ENCODE results near the gene OR6C74.

DNA sequence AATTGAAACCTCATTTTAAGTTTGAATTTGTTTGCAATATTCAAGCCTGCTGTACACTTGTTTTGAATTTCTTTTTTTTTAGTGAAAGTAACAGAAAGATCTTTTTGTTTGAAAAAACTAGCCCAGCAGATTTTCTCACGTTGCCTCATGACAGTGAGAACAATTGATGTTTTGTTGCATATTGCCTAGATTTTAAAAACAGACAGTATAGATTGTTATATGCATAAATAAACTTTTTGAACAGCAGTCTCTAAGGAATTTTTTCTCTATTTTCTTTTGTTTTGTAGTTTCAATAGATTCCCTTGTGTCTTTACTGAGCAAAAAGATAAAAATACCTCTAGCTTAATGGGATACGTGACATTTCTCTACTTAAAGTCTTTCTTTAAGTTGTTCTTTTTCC is 36.6 kb downstream of the OR6C74 start:
- TF ChIP-seq POLR2A (IDR thresholded peaks at IDR 0.05; ENCODE audit: low read length) (no peak), CTCF (IDR thresholded peaks at IDR 0.05) (no peak), EP300 (IDR thresholded peaks at IDR 0.05) (no peak), RNF2 (IDR thresholded peaks at IDR 0.05; ENCODE audit: borderline replicate concordance, low read depth) (no peak), ZC3H11A (IDR thresholded peaks at IDR 0.05) (no peak), HOXA7 (CRISPR knock-in tag; IDR thresholded peaks at IDR 0.05) (no peak), FOSL2 (IDR thresholded peaks at IDR 0.05) (no peak), FOSL2 (CRISPR knock-in tag; IDR thresholded peaks at IDR 0.05) (no peak), ZFP36 (IDR thresholded peaks at IDR 0.05; ENCODE audit: borderline replicate concordance, partially characterized antibody) (no peak)
- TF ChIP-seq, protein P1, sequence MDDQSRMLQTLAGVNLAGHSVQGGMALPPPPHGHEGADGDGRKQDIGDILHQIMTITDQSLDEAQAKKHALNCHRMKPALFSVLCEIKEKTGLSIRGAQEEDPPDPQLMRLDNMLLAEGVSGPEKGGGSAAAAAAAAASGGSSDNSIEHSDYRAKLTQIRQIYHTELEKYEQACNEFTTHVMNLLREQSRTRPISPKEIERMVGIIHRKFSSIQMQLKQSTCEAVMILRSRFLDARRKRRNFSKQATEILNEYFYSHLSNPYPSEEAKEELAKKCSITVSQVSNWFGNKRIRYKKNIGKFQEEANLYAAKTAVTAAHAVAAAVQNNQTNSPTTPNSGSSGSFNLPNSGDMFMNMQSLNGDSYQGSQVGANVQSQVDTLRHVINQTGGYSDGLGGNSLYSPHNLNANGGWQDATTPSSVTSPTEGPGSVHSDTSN (IDR thresholded peaks at IDR 0.05): no peak
- TF ChIP-seq, protein P2, sequence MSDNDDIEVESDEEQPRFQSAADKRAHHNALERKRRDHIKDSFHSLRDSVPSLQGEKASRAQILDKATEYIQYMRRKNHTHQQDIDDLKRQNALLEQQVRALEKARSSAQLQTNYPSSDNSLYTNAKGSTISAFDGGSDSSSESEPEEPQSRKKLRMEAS (IDR thresholded peaks at IDR 0.05): no peak
- TF ChIP-seq, protein P3, sequence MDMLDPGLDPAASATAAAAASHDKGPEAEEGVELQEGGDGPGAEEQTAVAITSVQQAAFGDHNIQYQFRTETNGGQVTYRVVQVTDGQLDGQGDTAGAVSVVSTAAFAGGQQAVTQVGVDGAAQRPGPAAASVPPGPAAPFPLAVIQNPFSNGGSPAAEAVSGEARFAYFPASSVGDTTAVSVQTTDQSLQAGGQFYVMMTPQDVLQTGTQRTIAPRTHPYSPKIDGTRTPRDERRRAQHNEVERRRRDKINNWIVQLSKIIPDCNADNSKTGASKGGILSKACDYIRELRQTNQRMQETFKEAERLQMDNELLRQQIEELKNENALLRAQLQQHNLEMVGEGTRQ (IDR thresholded peaks at IDR 0.05): no peak
